Placental epithelial cell (primary cell): ENCODE measurements around the gene LEMD2. TPM values are rescaled to one million over a fixed set of nuclear protein-coding genes. Genes with fewer than 3 reads are reported as not detected.

Experiments used
- total RNA-seq: library from RNA; depleted of rRNA; stranded (reverse); fragments of >200 nt; gene quantifications from 2 replicates; pipeline ENCODE4 v1.2.3, GENCODE V29; 2012

Gene LEMD2
- 42.4 and 53.8 TPM in 2 replicates for total RNA-seq

DNA sequence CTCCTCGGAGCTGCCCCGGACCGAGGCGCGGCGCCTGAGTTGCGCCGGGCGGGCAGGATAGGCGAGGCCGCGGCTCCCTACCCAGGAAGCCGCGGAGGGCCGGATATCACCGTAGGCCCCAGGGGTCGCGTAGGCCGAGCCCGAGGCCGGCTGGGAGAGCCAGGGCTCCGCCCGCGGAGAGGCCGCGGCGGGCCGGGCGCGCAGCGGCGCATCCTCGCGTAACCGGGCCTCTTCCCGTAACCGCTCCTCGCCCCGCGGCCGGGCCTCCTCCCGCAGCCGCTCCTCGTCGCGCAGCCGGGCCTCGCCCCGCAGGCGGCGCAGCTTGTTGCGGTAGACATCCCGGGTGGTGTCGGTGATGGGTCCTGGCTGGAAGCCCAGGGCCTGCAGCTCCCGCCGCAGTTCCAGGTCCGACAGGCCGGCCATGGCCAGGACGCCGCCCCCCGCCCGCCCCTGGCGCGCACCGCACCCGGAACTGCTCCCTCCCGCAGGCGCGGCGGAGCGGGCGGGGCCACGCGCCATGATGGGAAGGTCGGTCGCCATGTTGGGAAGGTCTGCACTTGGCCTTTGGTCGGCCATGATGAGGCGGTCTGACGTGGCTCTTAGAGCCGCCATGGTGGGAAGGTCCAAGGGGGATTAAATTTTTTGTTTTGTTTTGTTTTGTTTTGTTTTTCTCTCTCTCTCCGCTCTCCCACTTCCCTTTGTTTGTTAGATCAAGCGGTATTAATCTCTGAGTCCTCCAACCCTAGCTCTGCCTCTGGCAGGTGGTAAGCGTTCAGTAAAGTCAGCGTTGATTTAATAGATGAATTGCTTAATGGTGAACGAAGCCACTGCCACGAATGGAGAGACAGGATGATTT lies at the start of gene LEMD2:
LEMD2 (minus strand) TSS at position 437 of the 856 bp plus-strand sequence; CDS start at position 423, 14 bp downstream.

DNA sequence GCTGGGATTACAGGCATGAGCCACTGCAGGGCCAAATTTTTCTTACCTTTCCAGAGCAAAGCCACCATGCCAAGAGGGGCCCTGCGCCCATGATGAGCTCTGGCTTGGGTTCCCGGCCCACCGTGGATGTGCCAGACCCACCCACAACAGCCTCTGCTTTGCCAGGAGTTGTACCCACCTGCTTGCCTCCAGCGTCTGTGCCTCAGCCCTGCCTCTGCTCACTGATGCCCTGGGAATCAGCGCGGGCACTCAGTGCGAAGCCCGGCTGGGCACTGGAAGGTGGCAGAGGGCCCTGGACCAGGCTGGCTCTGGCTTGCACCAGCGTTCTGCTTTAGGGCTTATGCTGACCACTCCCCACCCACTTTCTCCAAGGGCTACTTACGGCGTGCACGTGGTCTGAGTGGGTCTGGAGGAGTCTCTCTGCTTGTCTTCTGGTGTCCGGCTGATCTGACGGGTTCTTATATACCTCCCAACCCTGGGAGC lies 14.7 kb upstream of the LEMD2 start, which contains the start of gene MLN:
MLN (minus strand) TSS at position 433 of the 483 bp plus-strand sequence. CDS start 2,840 bp downstream, outside the sequence.

DNA sequence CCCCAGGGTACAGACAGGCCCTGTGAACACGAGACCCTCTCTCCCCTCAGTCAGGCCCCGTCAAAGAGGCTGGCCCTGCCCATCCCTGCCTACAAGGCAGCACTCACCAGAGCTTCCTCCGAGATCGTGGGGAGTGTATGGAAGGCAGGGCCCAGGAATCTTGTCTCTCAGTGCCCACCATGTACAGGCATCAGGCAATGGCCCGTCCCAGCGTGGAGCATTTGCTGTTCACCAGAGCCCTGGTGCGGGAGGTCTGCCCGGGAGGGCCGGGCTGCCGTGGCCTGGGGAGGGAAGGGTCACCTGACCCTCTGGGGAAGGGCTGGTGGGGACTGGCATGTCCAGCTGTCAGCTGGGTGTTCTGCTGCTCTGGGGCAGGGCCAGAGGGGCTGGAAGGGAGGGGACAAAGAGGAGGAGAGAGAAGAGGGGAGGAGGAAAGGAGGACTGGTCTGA lies 42.3 kb downstream of the LEMD2 start, which contains the start of gene IP6K3:
IP6K3 (minus strand) TSS at position 255 of the 450 bp plus-strand sequence. CDS start 11,429 bp downstream, outside the sequence.

Other genes with a start within 250 kb of the LEMD2 start
- 11.4 and 33.7 TPM in 2 replicates for gene BAK1, start 208.9 kb downstream of the LEMD2 start, total RNA-seq
- 32.6 and 64.2 TPM in 2 replicates for gene ITPR3, start 167.8 kb downstream of the LEMD2 start, total RNA-seq
- 7.9 and 17.0 TPM in 2 replicates for gene UQCC2, start 77.4 kb downstream of the LEMD2 start, total RNA-seq
- 2.4 and 6.3 TPM in 2 replicates for gene IP6K3, start 42.2 kb downstream of the LEMD2 start, total RNA-seq
- gene MLN, start 14.9 kb upstream of the LEMD2 start, total RNA-seq = not detected in 2 replicates